ENCODE results near the gene MTARC2.
A peak's percentile ranks its signal among the peaks of the same experiment; 100 is the strongest.

MTARC2 gene

DNA sequence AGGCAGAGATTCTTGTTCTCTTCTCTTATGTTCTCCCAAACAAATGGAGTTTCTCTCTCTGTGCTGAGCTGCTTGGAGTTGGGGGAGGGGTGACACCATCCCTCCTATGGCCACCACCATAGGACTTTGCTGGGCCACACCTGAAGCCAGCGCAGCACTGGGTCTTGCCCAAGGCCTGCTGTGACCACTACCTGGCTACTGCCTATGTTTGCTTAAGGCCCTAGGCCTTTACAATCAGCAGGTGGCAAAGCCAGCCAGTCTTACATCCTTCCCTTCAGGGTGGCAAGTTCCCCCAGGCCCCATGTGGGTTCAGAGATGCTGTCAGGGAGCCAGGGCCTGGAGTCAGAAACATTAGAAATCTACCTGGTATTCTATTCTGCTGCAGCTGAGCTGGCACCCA lies 6.3 kb upstream of the MTARC2 start:
- no peaks in the 10 kb centered on the region for H3K4me1 ChIP-seq (ENCODE audit: insufficient read depth, low read length)

DNA sequence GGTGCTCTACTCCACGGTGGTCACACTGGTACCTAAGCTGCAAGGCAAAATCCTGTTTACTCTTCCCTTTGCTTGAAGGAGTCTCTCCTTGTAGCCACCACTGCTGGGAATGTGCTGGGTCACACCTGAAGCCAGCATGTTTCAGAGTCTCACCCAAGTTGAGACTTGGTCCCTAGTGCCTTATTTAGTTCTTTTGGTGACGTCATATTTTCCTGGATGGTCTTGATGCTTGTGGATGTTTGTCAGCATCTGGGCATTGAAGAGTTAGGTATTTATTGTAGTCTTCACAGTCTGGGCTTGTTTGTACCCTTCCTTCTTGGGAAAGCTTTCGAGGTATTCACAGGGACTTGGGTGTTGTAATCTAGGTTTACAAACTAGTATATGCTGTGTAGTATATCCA lies 5.6 kb upstream of the MTARC2 start:
- Histone ChIP-seq H2AFZ (ENCODE audit: low read depth, low read length) (no peak overlapping the region), H3K4me1 (ENCODE audit: insufficient read depth, low read length) (peaks cover 4% of the 10 kb centered on the region), H3K4me3 (ENCODE audit: low read length) (no peak overlapping the region), H3K27me3 (ENCODE audit: insufficient read depth, low read length) (peaks cover 4% of the 10 kb centered on the region), H3K9me3 (ENCODE audit: low read length) (no peaks in the 10 kb centered on the region), H3K36me3 (ENCODE audit: insufficient read depth, low read length) (no peaks in the 10 kb centered on the region)

More for the DNA sequence above, 6.3 kb upstream of the MTARC2 start:
- H3K9me3 ChIP-seq (ENCODE audit: low read length) = no peaks in the 10 kb centered on the region
- no peak overlapping the region for H2AFZ ChIP-seq (ENCODE audit: low read depth, low read length)
- H3K4me3 ChIP-seq (ENCODE audit: low read length) = no peak overlapping the region
- H3K36me3 ChIP-seq (ENCODE audit: insufficient read depth, low read length) = no peaks in the 10 kb centered on the region
- peaks cover 4% of the 10 kb centered on the region for H3K27me3 ChIP-seq (ENCODE audit: insufficient read depth, low read length)

DNA sequence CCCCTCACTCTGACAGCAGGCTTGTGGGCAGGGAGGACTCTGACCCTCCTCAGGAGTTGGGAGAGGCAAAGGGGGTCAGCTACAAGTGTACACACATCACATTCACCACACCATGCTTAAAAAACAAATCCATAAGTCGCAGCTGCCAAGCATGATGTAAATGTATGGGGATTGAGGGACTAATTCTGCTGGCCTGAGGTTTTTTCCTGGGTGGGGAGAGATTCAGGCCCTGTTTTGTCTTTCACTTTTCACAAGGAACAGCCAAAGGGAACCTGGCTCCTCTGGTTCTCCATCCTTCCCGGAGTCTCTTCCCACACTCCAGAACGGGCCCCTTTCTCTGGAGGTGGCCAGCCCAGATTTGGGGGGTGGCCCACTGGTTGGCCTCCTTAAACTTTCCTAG lies 1.3 kb upstream of the MTARC2 start:
- Histone ChIP-seq H3K4me1 (ENCODE audit: insufficient read depth, low read length) (peaks cover 13% of the 10 kb centered on the region), H2AFZ (ENCODE audit: low read depth, low read length) (peak overlapping the region; percentile 90), H3K27me3 (ENCODE audit: insufficient read depth, low read length) (peaks cover 4% of the 10 kb centered on the region), H3K9me3 (ENCODE audit: low read length) (no peaks in the 10 kb centered on the region), H3K4me3 (ENCODE audit: low read length) (no peak overlapping the region), H3K36me3 (ENCODE audit: insufficient read depth, low read length) (no peaks in the 10 kb centered on the region)

DNA sequence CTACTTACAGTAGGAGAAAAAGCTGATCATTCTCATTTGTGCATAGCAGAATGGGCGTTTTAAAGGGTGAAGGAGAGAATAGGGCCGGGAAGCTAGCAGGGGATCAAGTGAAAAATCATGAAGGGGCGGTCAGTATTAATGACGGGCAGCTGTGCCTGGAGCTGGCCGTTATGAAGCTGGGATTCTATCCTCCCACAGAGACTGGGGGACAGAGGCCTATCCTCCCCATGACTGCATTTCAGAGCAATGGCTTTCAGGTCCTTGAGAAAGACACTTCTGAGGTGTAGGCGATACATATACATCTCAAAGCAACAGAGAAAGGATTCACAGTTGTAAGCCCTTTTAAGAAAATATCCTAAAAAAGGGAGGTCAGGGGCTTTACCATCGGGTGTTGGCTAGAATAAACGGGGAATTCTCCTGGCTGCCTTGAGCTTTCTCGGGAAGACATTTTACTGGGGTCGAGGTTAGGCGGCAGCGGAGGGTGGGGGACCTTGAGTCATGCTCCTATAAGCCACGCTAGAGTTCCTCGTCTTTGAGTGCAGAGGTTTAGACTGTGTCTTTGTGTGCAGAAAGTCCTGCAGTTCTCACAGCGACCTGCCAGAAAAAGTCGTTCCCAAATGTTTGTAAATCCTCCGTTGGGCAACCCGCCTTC lies 559 bp upstream of the MTARC2 start:
- Histone ChIP-seq H3K36me3 (ENCODE audit: insufficient read depth, low read length) (no peaks in the 10 kb centered on the region), H3K9me3 (ENCODE audit: low read length) (no peaks in the 10 kb centered on the region), H2AFZ (ENCODE audit: low read depth, low read length) (peak overlapping the region; percentile 90), H3K4me3 (ENCODE audit: low read length) (peak overlapping the region; percentile 62), H3K4me1 (ENCODE audit: insufficient read depth, low read length) (peaks cover 13% of the 10 kb centered on the region), H3K27me3 (ENCODE audit: insufficient read depth, low read length) (peaks cover 4% of the 10 kb centered on the region)

DNA sequence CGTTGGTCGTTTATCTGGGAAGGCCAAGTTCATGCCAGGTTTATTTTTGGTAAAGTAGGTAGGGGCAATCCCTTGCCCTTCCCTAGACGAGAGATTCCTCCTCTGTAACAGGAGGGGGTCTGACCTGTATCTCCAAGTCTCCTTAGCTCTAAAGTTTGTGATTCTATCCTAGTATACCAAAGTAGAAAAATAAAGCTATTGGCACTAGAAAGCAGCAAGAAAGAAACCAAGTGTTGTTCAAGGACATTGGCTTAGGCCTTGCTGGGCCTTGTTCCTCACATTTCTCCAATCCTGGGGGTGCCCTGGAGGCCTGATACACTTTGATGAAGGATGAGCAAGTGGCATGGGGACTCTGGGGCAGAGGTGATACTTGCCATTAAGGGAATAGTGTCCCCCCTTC lies 814 bp downstream of the MTARC2 start:
- H3K4me1 ChIP-seq (ENCODE audit: insufficient read depth, low read length) = peaks cover 13% of the 10 kb centered on the region
- peak overlapping the region; percentile 90 for H2AFZ ChIP-seq (ENCODE audit: low read depth, low read length)
- peak overlapping the region; percentile 62 for H3K4me3 ChIP-seq (ENCODE audit: low read length)
- no peaks in the 10 kb centered on the region for H3K36me3 ChIP-seq (ENCODE audit: insufficient read depth, low read length)
- H3K9me3 ChIP-seq (ENCODE audit: low read length) = no peaks in the 10 kb centered on the region
- no peaks in the 10 kb centered on the region for H3K27me3 ChIP-seq (ENCODE audit: insufficient read depth, low read length)

DNA sequence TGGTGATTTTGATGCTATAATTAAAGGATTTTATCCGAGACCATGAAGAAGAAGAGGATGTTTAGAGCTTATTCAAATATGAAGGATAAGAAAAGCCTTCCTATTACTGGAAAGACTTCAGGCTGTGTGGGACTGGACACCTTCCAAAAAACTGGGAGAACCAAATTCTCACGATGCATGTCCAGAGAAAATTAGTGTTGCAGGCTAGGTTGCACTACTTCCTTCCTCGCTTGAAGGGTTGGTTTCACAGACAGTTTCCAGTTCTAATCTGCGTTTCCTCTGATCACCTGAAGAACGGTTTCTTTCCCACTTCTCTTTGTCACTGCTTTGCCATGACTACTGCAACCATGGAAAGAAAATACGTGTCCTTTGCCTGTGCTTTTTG lies 2.0 kb downstream of the MTARC2 start:
- Histone ChIP-seq H3K4me3 (ENCODE audit: low read length) (no peak overlapping the region), H3K9me3 (ENCODE audit: low read length) (no peaks in the 10 kb centered on the region), H3K36me3 (ENCODE audit: insufficient read depth, low read length) (peaks cover 3% of the 10 kb centered on the region), H3K4me1 (ENCODE audit: insufficient read depth, low read length) (peaks cover 13% of the 10 kb centered on the region), H2AFZ (ENCODE audit: low read depth, low read length) (no peak overlapping the region), H3K27me3 (ENCODE audit: insufficient read depth, low read length) (no peaks in the 10 kb centered on the region)

DNA sequence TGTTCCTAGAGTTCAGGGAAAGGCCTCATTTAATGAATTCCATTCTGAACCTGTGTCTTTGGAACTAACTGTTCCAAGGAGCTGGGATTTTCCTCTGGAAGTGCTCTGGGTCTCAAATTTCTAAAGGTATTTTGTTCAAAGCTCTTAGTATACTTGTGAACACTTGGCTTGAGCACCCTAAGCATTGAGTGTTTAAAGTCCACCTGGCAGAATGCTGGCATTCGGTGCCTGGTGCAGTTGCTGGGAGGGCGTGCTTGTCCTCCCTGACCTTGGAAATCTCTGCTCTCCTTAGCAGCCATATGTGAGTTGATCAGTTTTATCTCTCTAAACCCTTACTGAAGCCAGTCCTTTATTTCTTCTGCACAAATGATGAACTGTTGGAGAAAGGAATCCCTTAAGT lies 3.0 kb downstream of the MTARC2 start:
- H3K4me3 ChIP-seq (ENCODE audit: low read length) = no peak overlapping the region
- no peaks in the 10 kb centered on the region for H3K27me3 ChIP-seq (ENCODE audit: insufficient read depth, low read length)
- H3K4me1 ChIP-seq (ENCODE audit: insufficient read depth, low read length) = peaks cover 13% of the 10 kb centered on the region
- no peaks in the 10 kb centered on the region for H3K9me3 ChIP-seq (ENCODE audit: low read length)
- peaks cover 13% of the 10 kb centered on the region for H3K36me3 ChIP-seq (ENCODE audit: insufficient read depth, low read length)
- no peak overlapping the region for H2AFZ ChIP-seq (ENCODE audit: low read depth, low read length)

DNA sequence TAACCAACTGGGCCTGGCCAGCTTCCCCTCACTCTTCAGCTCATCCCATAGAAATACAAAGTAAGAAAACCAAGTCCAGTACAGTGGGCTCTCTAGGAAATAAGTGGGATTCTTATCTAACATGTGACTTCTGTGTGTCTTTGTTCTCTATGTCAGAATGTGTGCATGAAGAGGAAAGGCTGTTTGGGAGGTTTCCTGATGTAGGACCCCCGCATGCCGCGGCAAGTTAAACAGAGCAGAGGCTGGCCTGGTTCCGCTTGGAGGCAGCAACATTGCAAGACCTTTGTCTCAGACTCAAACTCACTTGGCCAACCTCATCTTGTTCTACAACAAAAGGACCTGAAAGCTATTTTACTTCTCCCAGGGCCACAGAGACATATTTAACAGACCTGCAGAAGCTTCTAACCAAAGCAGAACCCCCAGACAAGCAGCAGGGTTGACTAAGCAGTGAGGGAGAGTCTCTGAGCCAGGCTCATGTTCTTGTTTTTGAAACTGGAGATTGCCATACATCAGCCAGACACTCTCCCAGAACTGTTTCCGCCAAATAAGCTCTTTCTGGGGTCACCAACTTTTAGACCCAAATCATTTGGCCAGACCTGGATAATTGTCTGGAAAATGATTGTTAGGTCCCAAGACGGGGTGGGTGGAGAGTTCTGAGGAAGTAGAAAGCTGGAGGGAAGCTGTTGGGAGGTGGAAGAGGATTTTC lies 6.2 kb downstream of the MTARC2 start:
- no peaks in the 10 kb centered on the region for H3K27me3 ChIP-seq (ENCODE audit: insufficient read depth, low read length)
- H2AFZ ChIP-seq (ENCODE audit: low read depth, low read length) = no peak overlapping the region
- H3K9me3 ChIP-seq (ENCODE audit: low read length) = no peaks in the 10 kb centered on the region
- H3K36me3 ChIP-seq (ENCODE audit: insufficient read depth, low read length) = peaks cover 20% of the 10 kb centered on the region
- H3K4me1 ChIP-seq (ENCODE audit: insufficient read depth, low read length) = peaks cover 7% of the 10 kb centered on the region
- H3K4me3 ChIP-seq (ENCODE audit: low read length) = no peak overlapping the region

DNA sequence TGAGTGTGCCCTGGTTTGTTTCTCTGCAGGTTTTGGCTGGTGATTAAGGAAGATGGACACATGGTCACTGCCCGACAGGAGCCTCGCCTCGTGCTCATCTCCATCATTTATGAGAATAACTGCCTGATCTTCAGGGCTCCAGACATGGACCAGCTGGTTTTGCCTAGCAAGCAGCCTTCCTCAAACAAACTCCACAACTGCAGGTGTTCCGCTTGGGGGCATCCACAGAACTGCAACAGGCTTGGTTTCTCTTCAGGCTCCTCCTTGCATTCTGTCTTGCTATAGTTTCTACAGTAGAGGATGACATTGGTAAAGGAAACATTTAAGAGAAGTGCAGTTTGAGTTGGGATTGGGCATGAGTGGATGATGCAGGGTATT lies 6.8 kb downstream of the MTARC2 start:
- Histone ChIP-seq H3K27me3 (ENCODE audit: insufficient read depth, low read length) (no peaks in the 10 kb centered on the region), H2AFZ (ENCODE audit: low read depth, low read length) (no peak overlapping the region), H3K9me3 (ENCODE audit: low read length) (no peaks in the 10 kb centered on the region), H3K36me3 (ENCODE audit: insufficient read depth, low read length) (peaks cover 20% of the 10 kb centered on the region), H3K4me3 (ENCODE audit: low read length) (no peak overlapping the region), H3K4me1 (ENCODE audit: insufficient read depth, low read length) (peaks cover 7% of the 10 kb centered on the region)

DNA sequence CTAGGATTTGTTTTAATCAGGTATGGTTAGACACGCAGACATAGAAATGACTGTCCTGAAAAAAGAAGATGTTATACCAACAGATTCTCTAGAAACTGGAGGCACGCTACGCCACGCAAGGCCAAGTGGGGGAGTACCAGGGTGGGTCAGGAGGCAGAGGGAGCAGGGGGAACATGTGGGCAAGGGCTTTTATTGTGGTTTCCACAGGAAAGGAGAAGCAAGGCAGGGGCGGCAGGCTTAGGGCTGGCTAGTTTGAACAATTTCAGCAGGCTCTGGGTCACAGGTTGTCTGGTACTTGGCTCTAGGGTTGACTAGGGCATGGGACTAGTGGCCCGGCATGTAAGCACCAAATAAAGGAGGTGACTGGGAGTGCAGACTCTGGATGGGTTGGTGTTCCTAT lies 7.2 kb downstream of the MTARC2 start:
- Histone ChIP-seq H3K36me3 (ENCODE audit: insufficient read depth, low read length) (peaks cover 20% of the 10 kb centered on the region), H3K4me1 (ENCODE audit: insufficient read depth, low read length) (peaks cover 5% of the 10 kb centered on the region), H3K4me3 (ENCODE audit: low read length) (no peak overlapping the region), H3K27me3 (ENCODE audit: insufficient read depth, low read length) (no peaks in the 10 kb centered on the region), H3K9me3 (ENCODE audit: low read length) (no peaks in the 10 kb centered on the region), H2AFZ (ENCODE audit: low read depth, low read length) (no peak overlapping the region)

DNA sequence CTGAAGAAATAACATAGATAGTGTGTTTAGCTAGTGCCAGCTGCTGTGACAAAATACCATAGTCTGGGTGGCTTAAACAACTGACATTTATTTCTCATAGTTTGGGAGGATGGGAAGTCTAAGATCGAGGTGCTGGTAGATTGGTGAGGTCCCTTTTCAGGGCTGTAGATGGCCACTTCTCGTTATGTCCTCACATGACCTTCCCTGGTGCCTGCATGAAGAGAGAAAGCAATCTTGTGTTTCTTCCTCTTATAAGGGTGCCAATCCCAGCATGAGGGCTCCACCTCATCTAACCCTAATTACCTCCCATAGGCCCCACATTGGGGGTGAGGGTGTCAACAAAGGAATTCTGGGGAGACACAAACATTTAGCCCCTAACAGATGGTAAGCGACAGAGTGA lies 9.3 kb downstream of the MTARC2 start:
- H3K27me3 ChIP-seq (ENCODE audit: insufficient read depth, low read length) = no peaks in the 10 kb centered on the region
- H3K9me3 ChIP-seq (ENCODE audit: low read length) = no peaks in the 10 kb centered on the region
- no peak overlapping the region for H2AFZ ChIP-seq (ENCODE audit: low read depth, low read length)
- peaks cover 20% of the 10 kb centered on the region for H3K36me3 ChIP-seq (ENCODE audit: insufficient read depth, low read length)
- H3K4me3 ChIP-seq (ENCODE audit: low read length) = no peak overlapping the region
- H3K4me1 ChIP-seq (ENCODE audit: insufficient read depth, low read length) = no peaks in the 10 kb centered on the region

DNA sequence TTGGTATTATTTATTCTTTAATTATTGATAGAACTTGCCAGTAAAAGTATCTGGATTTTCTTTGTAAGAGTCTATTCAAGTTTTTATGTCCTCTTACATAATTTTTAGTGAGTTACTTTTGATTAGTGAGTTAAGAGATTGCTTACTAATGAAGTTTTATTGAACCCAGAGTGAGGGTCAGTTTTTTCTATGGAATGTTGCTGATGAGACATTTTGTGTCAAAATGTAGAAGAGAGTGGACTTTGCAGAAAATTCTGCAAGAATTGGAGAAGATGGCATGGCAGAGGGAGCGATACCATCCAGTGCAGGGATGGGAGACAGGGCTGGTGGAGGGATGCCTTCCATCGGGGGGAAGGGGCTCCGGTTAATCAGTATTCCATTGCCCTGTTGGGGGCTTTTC lies 11.0 kb downstream of the MTARC2 start:
- no peaks in the 10 kb centered on the region for H3K9me3 ChIP-seq (ENCODE audit: low read length)
- no peak overlapping the region for H2AFZ ChIP-seq (ENCODE audit: low read depth, low read length)
- peaks cover 20% of the 10 kb centered on the region for H3K36me3 ChIP-seq (ENCODE audit: insufficient read depth, low read length)
- H3K27me3 ChIP-seq (ENCODE audit: insufficient read depth, low read length) = no peaks in the 10 kb centered on the region
- no peak overlapping the region for H3K4me3 ChIP-seq (ENCODE audit: low read length)
- no peaks in the 10 kb centered on the region for H3K4me1 ChIP-seq (ENCODE audit: insufficient read depth, low read length)

DNA sequence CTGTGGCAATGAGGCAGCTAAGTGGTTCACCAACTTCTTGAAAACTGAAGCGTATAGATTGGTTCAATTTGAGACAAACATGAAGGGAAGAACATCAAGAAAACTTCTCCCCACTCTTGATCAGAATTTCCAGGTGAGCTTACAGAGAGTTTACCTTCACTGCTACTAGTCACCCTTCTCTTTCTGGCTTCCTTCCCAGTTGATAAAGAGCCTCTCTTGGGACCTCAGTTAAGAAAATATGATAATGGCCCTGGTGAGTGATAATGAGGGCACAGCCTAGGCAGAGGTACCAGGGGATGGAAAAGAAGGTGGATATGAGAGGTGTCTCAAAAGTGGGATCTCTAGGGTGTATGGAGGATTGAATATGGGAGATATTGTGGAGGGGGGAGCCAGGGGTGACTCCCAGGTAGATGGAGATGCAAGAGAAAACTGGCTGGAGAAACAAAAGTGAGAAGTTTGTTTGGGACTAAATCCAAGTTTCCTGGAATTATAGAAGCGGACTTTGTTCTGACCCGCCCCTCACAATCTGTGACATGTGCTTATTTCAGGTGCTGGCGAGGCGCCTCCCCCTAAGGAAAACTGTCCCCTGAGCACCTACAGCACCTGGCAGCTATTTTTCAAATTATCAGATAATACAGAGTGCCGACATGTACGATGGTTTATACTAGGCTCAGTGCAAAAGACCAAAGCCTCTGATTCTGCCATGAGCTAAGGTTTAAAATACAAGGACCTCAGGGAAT lies 13.7 kb downstream of the MTARC2 start:
- H3K4me1 ChIP-seq (ENCODE audit: insufficient read depth, low read length) = no peaks in the 10 kb centered on the region
- H3K27me3 ChIP-seq (ENCODE audit: insufficient read depth, low read length) = no peaks in the 10 kb centered on the region
- H3K9me3 ChIP-seq (ENCODE audit: low read length) = no peaks in the 10 kb centered on the region
- peaks cover 3% of the 10 kb centered on the region for H3K36me3 ChIP-seq (ENCODE audit: insufficient read depth, low read length)
- no peak overlapping the region for H2AFZ ChIP-seq (ENCODE audit: low read depth, low read length)
- no peak overlapping the region for H3K4me3 ChIP-seq (ENCODE audit: low read length)
